Ovary (tissue), 9 donors: ENCODE results near the gene MAK. TPM values are rescaled to one million over a fixed set of nuclear protein-coding genes. Genes with fewer than 3 reads are reported as not detected.

Experiments
- DNase-seq, 5 donors: peaks; one replicate each; pipeline ENCODE4 v3.0.0-alpha.2; 2019 to 2020
- H3K27ac ChIP-seq, 2 donors: fragments of 200-600 bp; one replicate each; pipeline versions ENCODE4 v1.5.1 to v1.8.0; 2019 to 2022
- H3K27me3 ChIP-seq: fragments of 200-600 bp; one replicate; pipeline ENCODE4 v1.8.0; 2022
- H3K36me3 ChIP-seq: fragments of 200-600 bp; sonication (generic); one replicate; pipeline ENCODE4 v1.5.1; 2019
- H3K4me1 ChIP-seq: one replicate; pipeline ENCODE4 v1.8.1; 2013; ENCODE audit warnings: mild to moderate bottlenecking, moderate library complexity; ENCODE audit not compliant: insufficient read depth
- H3K4me3 ChIP-seq: fragments of 200-600 bp; sonication (generic); one replicate; pipeline ENCODE4 v1.5.1; 2017
- H3K9me3 ChIP-seq, 2 donors: fragments of 200-600 bp in 1 of 2; sonication (generic) in 1 of 2; one replicate each; pipeline versions ENCODE4 v1.5.1 to v1.8.1; 2013 to 2019; ENCODE audit warnings: mild to moderate bottlenecking in 1 of 2, moderate library complexity in 1 of 2
- CTCF ChIP-seq, 3 donors: fragments of 450-650 bp in 2 of 3; fragments of 200-600 bp in 1 of 3; IDR thresholded peaks; one replicate each; pipeline versions ENCODE4 v1.5.1 to v1.8.0; 2016 to 2022; ENCODE audit warnings: antibody characterized with exemption in 3 of 3, mild to moderate bottlenecking in 1 of 3
- EP300 ChIP-seq: sonication (generic); formaldehyde crosslinking; IDR thresholded peaks from one replicate; pipeline ENCODE4 v1.6.1; 2017; ENCODE audit warnings: antibody characterized with exemption
- POLR2A ChIP-seq: fragments of 450-650 bp; IDR thresholded peaks from one replicate; pipeline ENCODE4 v1.6.1; 2017; ENCODE audit warnings: antibody characterized with exemption, mild to moderate bottlenecking, moderate library complexity
- WGBS, 3 donors: extraction: QIAGEN DNeasy Blood & Tissue Kit in 1 of 3; methylation state at CpG; one replicate each; pipeline versions ENCODE4 v1.1.5 to v1.1.7; 2013 to 2017; 5-methylcytosine and 5-hydroxymethylcytosine counted together
- intact Hi-C, 4 donors: fragments of 100-400 bp; cut with DNase I; formaldehyde crosslinking; loops; one replicate each; pipeline versions ENCODE4 v1.11.0 to v1.15.1; 2022 to 2023
- polyA plus RNA-seq, 2 donors: library from polyadenylated mRNA; stranded (reverse); fragments of 200-250 nt in 1 of 2; fragments of 350-450 nt in 1 of 2; fragmentation: Illumina TruSeq in 1 of 2; extraction: RNeasy Lipid Tissue Mini Kit (QIAGEN cat#74804) in 1 of 2; gene quantifications; one replicate each; pipeline ENCODE4 v1.2.3, GENCODE V29; 2013 to 2014
- total RNA-seq, 7 donors: library from RNA; depleted of rRNA in 2 of 7; stranded (reverse); fragments of >200 nt in 2 of 7; fragmentation: NEBNext Ultra II Directional in 3 of 7; extraction: Animal tissue kit (Norgen Biotek cat#: 25700) in 3 of 7; gene quantifications; one replicate each; pipeline versions ENCODE4 v1.1.0 to v1.2.4, GENCODE V29; 2016 to 2023
- donor health status: DM: no; HTN: no; CAD: no; lungs with moderate emphysema.
- donor health status: DM: no; HTN: no; CAD: no.
- donor health status: Bipolar disorder and iron deficiency.
- donor health status: DM: yes; HTN: yes; CAD: no.
- donor health status: DM: no; HTN: no; CAD: no.
- donor health status: DM: yes; HTN: yes; CAD: no.

The MAK gene
- total and polyA plus RNA-seq, 9 donors, result 0.06 to 4.8 (median 0.25) TPM; not detected in 3

- TF ChIP-seq POLR2A (no peak), CTCF (IDR thresholded peaks at IDR 0.05) (no peak), EP300 (no peak)
- Histone ChIP-seq H3K27me3 (no peaks in the 10 kb centered on the region), H3K36me3 (no peaks in the 10 kb centered on the region), H3K27ac (no peak overlapping the region), H3K4me3 (no peak overlapping the region), H3K9me3 (no peaks in the 10 kb centered on the region), H3K4me1 (no peaks in the 10 kb centered on the region)
- DNase-seq, result no peak
- intact Hi-C loops, result no loop called here
Observed at GRCh38 chr6:10843554-10843953, 5.2 kb upstream of the MAK start.

- intact Hi-C loops, result no loop called here
- DNase-seq, result no peak
- H3K4me3 ChIP-seq, result peak overlapping the region; percentile 48
- no peaks in the 10 kb centered on the region for H3K4me1 ChIP-seq
- no peaks in the 10 kb centered on the region for H3K27me3 ChIP-seq
- no peak overlapping the region for H3K27ac ChIP-seq
- WGBS, 3 donors, result 61 to 65% (median 64%) methylated on average over 8 of the region's 8 CpGs
- no peak for TF ChIP-seq POLR2A
- TF ChIP-seq EP300, result no peak
- no peak for TF ChIP-seq CTCF (IDR thresholded peaks at IDR 0.05)
- H3K36me3 ChIP-seq, result no peaks in the 10 kb centered on the region
- H3K9me3 ChIP-seq, result peaks cover 0 to 4% of the 10 kb centered on the region in 2 donors
Observed at GRCh38 chr6:10838794-10839333, 525 bp upstream of the MAK start.

GRCh38 chr6:10837622-10837994 is 731 bp downstream of the MAK start:
- intact Hi-C loops, result no loop called here
- no peaks in the 10 kb centered on the region for H3K4me1 ChIP-seq
- H3K9me3 ChIP-seq, result peaks cover 0 to 4% of the 10 kb centered on the region in 2 donors
- no peaks in the 10 kb centered on the region for H3K27me3 ChIP-seq
- no peak for TF ChIP-seq CTCF (IDR thresholded peaks at IDR 0.05)
- TF ChIP-seq POLR2A, result no peak
- no peak for TF ChIP-seq EP300
- H3K36me3 ChIP-seq, result no peaks in the 10 kb centered on the region
- DNase-seq, result peak in 1 of 5 donors; percentile 33
- H3K4me3 ChIP-seq, result peak overlapping the region; percentile 48
- no peak overlapping the region for H3K27ac ChIP-seq
- 0 to 1% (median 0%) methylated on average over 22 of the region's 22 CpGs for WGBS, 3 donors

GRCh38 chr6:10837009-10837621 is 1.2 kb downstream of the MAK start:
- Histone ChIP-seq H3K36me3 (no peaks in the 10 kb centered on the region), H3K4me1 (no peaks in the 10 kb centered on the region), H3K9me3 (peaks cover 0 to 4% of the 10 kb centered on the region in 2 donors), H3K27ac (no peak overlapping the region), H3K4me3 (peak overlapping the region; percentile 48), H3K27me3 (no peaks in the 10 kb centered on the region)
- peak in 3 of 5 donors; percentile 22 to 38 (median 37) for DNase-seq
- intact Hi-C loops, result no loop called here
- WGBS, 3 donors, result 1 to 3% (median 2%) methylated on average over 20 of the region's 20 CpGs
- no peak for TF ChIP-seq POLR2A
- TF ChIP-seq EP300, result no peak

- Histone ChIP-seq H3K9me3 (peaks cover 0 to 4% of the 10 kb centered on the region in 2 donors), H3K27ac (no peak overlapping the region), H3K4me3 (no peak overlapping the region), H3K4me1 (no peaks in the 10 kb centered on the region), H3K27me3 (no peaks in the 10 kb centered on the region), H3K36me3 (no peaks in the 10 kb centered on the region)
- TF ChIP-seq CTCF (IDR thresholded peaks at IDR 0.05) (no peak), POLR2A (no peak), EP300 (no peak)
- no peak for DNase-seq
- intact Hi-C loops, result no loop called here
- WGBS, 3 donors, result 92 to 96% (median 95%) methylated on average over 11 of the region's 11 CpGs
Observed at GRCh38 chr6:10834823-10835222, 3.5 kb downstream of the MAK start.
